GM13976 (cell line): ENCODE data around the gene ATAD3A.
"Not testable (repeated sequence)": the region's sequence is repeated elsewhere in the genome, so short reads cannot be mapped to it uniquely, and the experiment has no call there.

Experiments
- DNase-seq: peaks from one replicate; pipeline ENCODE4 v3.0.0; 2012; ENCODE audit warnings: low spot score
- CTCF ChIP-seq: IDR thresholded peaks from 2 replicates; pipeline ENCODE4 v1.5.1; 2012; ENCODE audit warnings: borderline replicate concordance, mild to moderate bottlenecking; ENCODE audit not compliant: insufficient read depth; ENCODE audit errors: extremely low read depth, missing control alignments, control extremely low read depth
- in situ Hi-C: fragments of 300-500 bp; cut with MboI; formaldehyde crosslinking; loops from one replicate; pipeline ENCODE4 v1.12.0; 2022; ENCODE audit warnings: low sequenced_read_pairs, mixed read lengths, inconsistent platforms; ENCODE audit not compliant: unreplicated experiment

The ATAD3A gene

DNA sequence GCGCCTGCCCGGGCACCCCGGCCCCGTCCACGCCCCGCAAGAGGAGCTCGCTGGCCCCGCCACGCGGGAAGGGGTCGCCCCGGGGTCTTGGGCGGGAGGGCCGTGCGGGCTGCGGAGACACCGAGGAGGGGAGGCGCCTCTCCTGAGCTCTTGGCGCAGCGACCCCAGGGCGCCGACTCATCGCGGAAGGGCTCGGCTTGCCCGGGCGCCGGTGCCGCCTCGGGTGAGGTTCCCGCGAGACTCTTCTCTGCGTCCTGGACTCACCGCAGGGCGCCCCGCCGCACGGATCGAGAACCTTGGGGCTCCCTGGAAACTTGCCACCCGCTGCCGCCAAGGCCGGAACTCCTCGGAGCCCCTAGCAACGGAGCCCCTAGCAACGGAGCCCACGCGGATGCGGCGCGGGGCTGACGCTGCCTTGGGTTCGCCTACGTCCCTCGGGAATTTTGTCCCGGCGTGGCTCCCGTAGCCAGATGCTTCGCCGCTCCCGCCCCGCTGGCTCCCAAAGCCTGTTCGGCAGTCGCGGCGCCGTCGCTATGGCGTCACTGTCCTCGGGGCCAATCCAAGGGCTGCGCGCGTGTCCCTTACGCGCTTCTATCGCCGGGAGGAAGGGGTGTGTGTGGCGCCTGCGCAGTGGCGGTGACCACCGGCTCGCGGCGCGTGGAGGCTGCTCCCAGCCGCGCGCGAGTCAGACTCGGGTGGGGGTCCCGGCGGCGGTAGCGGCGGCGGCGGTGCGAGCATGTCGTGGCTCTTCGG is at the start of gene ATAD3A:
Gene ATAD3A (plus strand): TSS at position 630 of the 753 bp plus-strand sequence. CDS start 107 bp downstream, at position 737.
- in situ Hi-C loops: no loop called here
- DNase-seq: peak; percentile 99
- no peak for TF ChIP-seq CTCF

- DNase-seq: peak; percentile 55
- TF ChIP-seq CTCF: no peak
Observed at GRCh38 chr1:1462318-1462966, 49.5 kb upstream of the ATAD3A start.

DNA sequence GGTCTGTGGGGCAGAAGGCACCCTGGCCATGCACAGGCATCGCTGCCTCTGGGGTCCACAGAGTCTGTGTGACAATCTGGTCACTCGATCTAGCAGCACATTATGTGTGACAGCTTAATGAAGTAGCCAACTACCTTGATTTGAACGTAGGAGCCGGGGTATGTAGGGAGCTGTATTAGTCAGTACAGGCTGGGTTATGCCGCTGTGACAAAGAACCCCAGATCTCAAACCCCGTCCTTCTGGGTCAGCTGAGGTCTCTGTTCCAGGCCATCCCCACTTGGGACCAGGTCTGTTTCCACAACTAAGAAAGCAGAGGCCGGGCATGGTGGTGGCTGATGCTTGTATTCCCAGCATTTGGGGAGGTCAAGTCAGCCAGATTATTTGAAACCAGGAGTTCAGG is 48.6 kb upstream of the ATAD3A start:
- in situ Hi-C loops: no loop called here
- TF ChIP-seq CTCF: no peak
- DNase-seq: no peak

More at GRCh38 chr1:1462318-1462966, 49.5 kb upstream of the ATAD3A start:
- in situ Hi-C loops: no loop called here

GRCh38 chr1:1468196-1468985 is 43.6 kb upstream of the ATAD3A start:
- DNase-seq, in situ Hi-C loops: not testable (repeated sequence)

DNA sequence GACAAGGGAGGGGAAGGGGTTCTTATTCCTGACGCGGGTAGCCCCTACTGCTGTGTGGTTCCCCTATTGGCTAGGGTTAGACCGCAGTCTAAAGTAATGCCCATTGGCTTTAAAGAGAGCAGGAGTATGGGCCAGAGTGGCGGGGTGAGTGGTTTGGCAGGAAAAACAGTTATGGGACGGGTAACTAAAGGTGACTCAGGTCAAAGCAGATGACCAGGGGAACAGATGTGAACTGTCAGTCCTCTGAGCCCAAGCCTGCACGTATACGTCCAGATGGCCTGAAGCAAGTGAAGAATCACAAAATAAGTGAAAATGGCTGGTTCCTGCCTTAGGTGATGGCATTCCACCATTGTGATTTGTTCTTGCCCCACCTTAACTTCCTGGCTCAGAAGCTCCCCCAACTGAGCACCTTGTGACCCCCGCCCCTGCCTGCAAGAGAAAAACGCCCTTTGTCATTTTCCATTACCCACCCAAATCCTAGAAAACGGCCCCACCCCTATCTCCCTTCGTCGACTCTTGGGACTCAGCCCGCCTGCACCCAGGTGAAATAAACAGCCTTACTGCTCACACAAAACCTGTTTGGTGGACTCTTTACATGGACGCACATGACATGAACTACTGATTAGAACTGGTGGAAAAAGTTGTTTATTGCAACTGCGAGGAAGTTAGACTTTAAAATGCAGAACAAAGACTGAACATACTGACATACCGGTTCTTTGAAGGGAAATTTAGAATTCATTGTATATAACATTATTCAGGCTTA is 41.2 kb upstream of the ATAD3A start:
- in situ Hi-C loops: no loop called here
- DNase-seq: no peak
- no peak for TF ChIP-seq CTCF

GRCh38 chr1:1471389-1472052 is 40.4 kb upstream of the ATAD3A start, which contains the start of gene ATAD3B:
Gene ATAD3B, plus strand, starts transcription at chr1:1471765. Its CDS starts 120 bp downstream, at chr1:1471885.
- no peak for TF ChIP-seq CTCF

DNA sequence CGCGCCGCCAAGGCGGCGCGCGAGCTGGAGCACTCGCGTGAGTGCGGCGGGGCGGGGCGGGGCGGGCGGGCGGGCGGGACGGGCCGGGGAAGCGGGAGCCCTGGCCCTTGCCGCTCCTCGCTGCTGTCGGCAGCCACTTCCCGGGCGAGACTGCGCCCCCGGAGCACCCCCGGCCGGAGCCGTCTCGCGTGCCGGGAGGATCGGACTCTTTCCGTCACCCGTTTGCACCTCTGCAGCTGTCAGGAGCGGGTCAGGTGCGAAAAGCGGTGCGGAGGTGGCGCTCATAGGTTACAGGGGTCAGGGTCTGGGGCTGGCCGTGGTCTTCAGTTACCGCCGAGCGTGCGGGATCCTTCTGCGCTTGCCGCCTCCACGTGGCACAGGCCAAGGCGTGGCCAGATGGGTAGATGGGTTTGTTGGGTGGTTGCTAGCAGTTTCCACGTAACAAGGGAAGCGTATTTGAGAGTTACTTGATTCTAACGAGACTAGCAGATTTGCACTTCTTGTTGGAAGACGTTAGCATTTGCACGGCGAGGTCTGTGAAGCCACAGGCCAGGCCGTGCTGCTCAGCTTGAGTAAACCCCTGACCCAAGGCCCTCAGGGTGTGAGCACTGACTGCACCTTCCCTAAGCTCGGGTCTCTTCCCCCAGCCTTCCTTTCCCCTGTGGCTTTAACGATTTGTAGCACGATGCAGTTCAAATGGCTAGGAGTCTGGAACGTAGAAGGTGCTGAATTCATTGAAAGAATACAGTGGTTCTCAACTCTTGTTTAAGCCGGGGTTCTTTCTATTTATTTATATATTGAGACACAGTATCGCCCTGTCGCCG is 39.7 kb upstream of the ATAD3A start:
- in situ Hi-C loops, DNase-seq: not testable (repeated sequence)

More at GRCh38 chr1:1471389-1472052, 40.4 kb upstream of the ATAD3A start, which contains the start of gene ATAD3B:
- in situ Hi-C loops: no loop called here
- DNase-seq: peak; percentile 97

- DNase-seq, in situ Hi-C loops: not testable (repeated sequence)
Observed at GRCh38 chr1:1476011-1476410, 36.0 kb upstream of the ATAD3A start.
